Glomerular endothelial cell (primary cell): ENCODE data around the gene MED28. TPM values are rescaled to one million over a fixed set of nuclear protein-coding genes. Genes with fewer than 3 reads are reported as not detected.
"Not testable (repeated sequence)": the region's sequence is repeated elsewhere in the genome, so short reads cannot be mapped to it uniquely, and the experiment has no call there.

ENCODE experiments used
- DNase-seq: peaks from one replicate; pipeline ENCODE4 v3.0.0-alpha.2; 2011; ENCODE audit warnings: low read depth, low spot score; ENCODE audit errors: extremely low read depth
- total RNA-seq: library from RNA; depleted of rRNA; stranded (reverse); fragments of >200 nt; gene quantifications from 2 replicates; pipeline ENCODE4 v1.2.3, GENCODE V29; 2015

Gene MED28, protein sequence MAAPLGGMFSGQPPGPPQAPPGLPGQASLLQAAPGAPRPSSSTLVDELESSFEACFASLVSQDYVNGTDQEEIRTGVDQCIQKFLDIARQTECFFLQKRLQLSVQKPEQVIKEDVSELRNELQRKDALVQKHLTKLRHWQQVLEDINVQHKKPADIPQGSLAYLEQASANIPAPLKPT
- total RNA-seq: 6.0 and 9.3 TPM in 2 replicates

DNA sequence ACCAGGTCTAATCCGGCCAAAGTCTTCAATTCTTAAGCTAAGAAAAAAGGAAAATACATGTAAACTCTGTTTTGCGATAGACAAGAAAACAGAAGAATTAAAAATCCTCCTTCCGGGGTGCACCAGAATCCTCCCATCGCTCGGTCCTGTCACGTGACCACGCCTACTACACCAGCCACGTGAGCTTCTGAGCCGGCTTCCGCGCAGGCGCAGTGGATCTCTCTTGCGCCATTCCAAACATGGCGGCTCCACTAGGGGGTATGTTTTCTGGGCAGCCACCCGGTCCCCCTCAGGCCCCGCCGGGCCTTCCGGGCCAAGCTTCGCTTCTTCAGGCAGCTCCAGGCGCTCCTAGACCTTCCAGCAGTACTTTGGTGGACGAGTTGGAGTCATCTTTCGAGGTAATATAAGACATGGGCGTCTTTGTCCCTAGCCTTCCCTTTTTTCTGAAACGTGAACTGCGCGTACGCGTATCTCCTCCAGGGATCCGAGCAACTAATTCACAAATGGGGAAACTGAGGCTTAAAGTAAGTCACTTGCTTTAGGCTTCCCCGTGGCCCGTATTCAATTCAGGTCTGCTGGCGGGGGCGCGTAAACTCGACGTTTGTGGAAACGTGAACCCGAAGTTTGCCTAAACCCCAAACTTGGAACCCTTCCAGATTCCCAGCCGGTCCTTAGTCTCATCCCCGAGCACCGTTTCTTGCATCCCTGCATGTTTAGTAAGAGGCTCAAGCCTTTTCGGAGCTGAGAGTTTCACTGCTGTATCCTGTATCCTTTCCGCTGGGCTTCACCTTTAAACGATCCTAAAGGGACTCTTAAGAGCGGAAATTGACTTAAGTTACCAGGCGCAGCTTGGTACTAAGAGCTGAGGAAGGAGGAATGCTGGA is at the start of gene MED28:
MED28 (plus strand) TSS at position 226 of the 884 bp plus-strand sequence; CDS start at position 240, 14 bp downstream.
- peak; percentile 80 for DNase-seq

DNA sequence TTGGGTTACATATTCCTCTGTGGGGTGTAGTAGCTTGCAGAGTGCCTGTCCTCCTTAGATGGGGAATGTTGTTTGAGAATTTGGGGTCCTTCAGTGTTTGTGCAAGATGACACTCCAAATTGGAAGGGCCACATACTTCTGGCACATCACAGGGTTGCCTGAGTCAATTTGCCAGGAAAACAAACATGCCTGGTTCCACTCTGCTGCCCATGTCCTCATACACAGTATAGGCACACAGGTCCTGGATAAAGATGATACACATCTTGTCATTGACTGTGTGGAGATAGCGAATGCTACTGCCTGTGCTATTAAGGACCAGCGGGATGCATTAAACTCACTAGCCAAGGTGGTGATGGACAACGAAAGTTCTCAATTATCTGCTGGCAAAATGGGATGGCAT is 48.6 kb upstream of the MED28 start:
- no peak for DNase-seq

DNA sequence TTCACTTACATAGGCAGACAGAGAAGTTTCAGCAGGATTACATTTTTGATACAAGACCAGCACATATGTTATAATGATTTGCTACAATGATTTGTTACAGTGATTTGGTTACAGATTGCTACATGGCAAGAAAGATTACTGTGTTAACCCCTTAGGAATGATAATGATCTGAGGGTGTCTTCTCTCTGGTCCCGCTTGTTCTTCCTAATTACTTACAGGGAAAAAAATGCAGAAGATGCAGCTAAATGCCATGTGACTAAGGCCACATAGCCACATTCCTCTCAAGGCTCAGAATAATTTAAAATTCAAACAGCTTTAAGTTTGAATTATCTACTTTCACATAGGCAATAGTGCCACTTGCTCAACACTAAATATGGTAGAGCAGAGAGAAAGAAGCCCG is 47.2 kb upstream of the MED28 start:
- DNase-seq: no peak

DNA sequence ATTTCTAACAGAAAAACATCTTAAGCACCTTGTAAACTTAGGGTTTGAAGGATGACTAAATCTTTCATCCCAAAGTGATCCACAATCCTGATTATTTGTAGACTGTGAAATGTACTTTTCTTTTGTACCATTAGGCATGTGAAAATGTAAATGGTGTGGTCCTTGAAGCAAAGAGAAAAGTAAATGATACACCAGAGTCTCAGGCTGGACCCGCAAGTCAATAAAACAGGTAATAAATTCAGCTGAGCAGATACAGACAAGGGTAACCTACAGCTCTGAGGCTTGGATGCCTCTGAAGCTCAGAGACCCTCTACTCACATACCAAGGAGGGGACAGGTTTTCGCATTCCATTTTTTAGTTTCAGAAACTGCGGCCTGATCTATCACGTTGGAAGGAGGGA is 40.2 kb upstream of the MED28 start:
- DNase-seq: no peak

DNA sequence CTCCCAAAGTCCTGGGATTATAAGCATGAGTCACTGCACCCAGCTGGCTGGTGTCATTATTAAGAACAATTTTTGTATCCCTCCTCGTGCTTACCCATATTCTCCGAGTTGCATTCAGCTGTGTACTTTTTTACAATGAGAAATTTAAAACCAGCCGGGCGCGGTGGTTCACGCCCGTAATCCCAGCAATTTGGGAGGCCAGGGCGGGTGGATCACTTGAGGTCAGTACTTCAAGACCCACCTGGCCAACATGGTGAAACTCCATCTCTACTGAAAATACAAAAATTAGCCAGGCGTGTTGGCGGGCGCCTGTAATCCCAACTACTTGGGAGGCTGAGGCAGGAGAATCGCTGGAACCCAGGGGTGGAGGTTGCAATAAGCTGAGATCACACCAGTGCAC is 39.3 kb upstream of the MED28 start:
- DNase-seq: not testable (repeated sequence)

DNA sequence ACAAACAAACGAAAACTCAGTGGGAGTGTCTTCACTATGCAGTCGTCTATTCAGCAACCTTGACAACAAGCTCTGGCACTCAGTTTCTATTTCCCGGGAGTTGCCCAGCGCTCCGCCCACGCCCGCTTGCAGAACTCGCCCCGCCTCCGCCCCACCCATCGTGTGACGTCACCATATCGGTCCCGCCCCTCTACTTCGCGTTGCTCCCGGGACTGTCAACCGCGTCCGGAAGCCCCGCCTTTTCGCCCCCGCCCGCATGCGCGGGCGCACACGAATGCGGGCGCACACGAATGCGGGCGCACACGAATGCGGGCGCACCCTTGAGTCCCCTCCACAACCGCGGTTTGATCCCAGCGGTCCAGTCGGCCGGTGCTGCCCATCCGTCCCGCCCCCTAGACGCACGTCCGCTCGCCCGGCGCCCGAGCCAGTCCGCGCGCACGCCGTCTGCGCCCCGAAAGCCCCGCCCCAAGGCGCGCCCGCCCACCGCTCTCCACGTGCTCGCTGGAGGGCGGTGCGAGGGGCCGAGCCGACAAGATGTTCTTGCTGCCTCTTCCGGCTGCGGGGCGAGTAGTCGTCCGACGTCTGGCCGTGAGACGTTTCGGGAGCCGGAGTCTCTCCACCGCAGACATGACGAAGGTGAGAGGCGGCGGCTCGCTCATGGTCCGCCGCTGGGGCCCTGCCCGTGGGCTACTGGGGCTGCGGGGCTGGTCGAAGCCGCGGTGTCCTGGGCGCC is 37.3 kb upstream of the MED28 start, which contains the start of gene LAP3:
LAP3 (plus strand) TSS at position 267 of the 733 bp plus-strand sequence; CDS start at position 535, 268 bp downstream.
- peak; percentile 48 for DNase-seq

DNA sequence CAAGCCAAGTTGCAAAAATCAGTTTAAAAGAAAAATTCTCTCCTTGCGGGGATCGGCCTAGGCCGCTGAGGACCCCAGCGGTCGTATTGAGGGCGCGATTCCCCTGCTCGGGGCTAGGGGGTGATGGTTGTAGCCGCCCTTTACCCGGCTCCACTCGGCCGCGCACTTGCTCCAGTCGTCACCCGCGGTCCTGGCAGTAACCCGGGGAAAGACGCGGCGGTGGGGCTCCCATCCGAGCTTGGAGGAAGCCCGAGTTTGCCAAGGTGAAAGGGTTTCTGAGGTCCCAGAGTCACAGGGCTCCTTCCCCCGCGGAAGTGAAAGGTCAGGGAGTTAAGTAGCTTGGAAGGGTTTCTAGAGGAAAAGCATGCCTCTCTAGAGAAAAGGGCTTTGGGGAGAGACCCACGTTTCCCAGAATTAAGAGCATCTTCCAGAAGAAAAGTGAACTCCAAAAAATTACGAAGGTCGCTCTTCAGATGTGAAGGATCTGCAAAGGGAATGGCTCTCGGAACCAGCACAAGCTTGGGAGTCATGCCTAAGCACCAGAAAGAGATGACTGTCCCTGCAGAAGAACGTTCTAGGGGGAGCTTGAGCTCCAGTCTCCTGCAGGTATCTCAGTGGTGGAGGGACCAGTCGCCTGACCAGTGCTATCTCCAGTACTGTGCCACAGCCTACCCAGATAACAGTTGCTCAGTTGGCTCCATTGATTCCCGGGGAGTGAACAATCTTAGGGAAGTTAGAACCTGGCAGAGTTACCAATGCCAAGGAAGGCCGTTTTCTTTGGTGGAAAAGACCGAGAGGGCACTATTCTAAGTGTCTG is 36.6 kb upstream of the MED28 start:
- no peak for DNase-seq

DNA sequence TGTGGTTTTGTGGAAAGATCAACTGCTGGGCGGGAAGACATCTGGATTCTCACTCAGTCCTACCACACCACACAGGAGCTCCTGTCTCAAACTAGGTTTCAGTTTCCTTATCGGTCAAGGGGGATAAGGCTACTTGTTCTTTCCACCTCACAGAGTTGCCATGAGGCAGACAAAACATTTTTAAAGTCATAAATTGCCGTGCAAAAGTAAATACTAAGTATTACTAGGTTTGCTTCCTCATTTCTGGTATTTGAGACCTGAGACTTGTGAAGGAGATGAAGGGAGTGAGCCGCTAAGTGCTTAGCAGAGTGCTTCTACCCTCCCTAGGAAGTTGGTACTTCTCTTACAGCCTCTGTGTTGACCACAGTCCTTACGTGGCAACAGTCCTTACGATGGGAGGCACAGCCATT is 36.0 kb upstream of the MED28 start:
- DNase-seq: no peak

DNA sequence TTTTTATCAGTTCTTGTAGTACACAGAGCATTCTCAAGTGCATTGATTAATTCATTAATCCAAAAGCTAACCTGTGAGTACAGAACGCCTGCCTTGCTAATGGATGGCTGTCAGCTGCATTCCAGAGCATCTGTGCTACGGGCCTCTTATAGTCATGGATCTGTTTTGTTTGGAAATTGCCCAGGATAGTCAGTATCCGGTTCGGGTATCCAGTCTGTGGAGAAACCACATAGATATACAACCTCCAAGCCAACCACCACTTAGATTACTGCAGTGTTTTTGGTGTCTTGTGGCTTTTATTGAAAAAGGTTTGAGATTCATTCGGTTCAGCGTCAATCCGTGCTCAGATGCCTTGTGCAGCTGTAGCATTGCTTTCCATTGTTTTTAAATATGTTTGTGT is 33.5 kb upstream of the MED28 start:
- peak; percentile 33 for DNase-seq

DNA sequence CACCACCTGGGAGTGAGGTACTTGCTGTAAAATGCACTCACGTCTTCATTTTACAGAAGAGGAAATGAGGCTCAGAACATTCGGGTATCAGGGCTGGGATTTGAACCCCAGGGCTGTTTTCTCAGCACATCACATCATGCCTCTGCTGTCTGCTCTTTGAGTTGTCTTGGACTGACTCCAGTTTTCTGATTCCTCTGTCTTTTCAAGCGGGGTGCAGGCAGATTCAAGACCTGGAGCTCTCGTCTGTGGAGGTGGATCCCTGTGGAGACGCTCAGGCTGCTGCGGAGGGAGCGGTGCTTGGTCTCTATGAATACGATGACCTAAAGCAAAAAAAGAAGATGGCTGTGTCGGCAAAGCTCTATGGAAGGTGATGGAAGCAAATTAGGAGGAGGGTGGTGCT is 31.2 kb upstream of the MED28 start:
- DNase-seq: no peak

DNA sequence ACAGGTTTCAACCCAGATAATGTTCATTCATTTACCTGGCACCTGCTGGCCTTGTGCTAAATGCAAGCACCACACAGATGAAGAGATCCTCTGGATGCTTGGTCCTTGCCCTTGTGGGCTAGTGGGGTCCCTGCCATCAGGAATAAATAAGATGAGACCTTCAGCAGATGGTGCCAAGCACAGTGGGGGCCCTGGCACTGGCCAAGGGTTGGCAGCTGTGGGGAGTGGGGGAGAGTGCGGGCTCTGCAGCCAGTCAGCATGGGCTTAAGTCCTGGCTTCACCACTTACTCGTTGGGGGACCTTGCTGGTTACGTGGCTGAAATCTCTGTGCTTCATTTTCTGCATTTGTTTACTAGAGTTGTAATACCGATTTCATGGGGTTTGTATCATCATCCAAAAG is 30.5 kb upstream of the MED28 start:
- DNase-seq: no peak

DNA sequence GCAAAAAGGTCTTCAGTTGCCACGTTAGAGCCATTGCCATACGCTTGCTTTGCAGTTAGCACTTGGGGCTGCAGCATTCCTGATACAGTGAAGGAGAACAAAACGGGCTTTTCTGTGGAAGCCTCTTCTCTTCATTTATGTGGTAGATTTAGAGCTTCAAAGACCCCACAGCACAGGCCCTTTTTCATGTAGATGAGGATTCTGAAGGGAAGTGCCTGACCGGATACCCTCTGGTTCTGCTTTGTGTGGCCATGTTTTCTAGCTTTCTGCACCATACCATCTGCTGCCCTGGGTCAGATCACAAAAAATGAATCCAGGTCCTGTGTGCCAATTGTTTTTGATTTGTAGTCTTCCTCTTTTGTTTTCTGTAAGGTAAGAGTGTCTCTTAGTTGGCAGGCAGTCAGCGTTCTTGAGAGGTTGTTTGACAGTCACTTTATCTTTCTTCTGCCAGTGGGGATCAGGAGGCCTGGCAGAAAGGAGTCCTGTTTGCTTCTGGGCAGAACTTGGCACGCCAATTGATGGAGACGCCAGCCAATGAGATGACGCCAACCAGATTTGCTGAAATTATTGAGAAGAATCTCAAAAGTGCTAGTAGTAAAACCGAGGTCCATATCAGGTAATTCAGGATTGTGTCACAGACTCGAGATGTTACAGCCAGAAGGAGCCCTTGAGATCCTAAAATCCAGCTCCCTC is 29.8 kb upstream of the MED28 start:
- no peak for DNase-seq

DNA sequence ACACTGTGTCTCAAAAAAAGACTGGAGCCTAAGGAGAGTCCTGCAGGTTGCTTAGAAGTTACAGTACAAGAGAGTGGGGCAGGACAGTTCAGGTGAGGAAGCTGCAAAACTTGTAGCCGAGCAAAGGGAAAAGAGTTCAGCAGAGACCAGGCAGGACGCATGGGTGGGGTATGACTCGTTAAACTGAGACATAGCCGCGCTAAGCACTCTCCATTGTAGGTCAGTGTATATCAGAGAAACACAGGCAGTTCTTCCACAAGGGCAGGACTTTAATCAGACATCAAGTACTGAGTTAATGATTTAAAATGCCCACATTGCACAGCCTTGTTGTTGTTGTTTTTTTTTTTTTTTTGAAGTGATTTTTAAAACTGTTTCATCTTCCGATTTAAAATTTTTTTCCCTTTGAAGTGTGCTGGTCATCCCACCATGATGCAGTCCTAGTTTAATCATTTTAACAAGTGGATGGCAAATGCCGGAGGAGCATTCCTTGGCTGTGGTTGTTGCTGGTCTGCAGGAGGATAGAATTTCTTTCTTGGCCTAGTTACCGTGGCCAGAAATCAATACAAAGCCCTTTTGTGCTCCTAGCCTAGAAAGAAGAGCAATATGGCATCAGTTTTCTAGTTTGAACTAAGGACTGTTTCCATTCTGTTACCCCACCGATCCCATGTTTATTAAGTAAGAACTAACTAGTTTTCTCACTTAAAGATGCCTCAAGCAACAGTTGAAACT is 27.2 kb upstream of the MED28 start:
- no peak for DNase-seq

DNA sequence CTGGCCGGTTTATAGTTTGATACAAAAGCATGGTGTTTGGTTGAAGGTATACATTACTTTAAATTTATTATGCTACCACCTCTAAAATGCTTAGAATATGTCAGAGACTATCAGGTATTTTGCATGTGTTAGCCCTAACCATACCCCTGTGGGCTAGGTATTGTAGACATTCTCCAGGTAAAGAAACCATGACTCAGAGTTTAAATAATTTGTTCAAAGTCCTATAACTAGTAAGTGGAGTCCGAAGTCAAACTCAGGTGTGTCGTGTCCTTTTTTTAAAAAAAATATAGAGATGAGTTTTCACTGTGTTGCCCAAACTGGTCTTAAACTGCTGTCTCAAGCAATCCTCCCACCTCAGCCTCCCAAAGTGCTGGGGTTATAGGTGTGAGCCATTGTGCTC is 25.1 kb upstream of the MED28 start:
- no peak for DNase-seq

DNA sequence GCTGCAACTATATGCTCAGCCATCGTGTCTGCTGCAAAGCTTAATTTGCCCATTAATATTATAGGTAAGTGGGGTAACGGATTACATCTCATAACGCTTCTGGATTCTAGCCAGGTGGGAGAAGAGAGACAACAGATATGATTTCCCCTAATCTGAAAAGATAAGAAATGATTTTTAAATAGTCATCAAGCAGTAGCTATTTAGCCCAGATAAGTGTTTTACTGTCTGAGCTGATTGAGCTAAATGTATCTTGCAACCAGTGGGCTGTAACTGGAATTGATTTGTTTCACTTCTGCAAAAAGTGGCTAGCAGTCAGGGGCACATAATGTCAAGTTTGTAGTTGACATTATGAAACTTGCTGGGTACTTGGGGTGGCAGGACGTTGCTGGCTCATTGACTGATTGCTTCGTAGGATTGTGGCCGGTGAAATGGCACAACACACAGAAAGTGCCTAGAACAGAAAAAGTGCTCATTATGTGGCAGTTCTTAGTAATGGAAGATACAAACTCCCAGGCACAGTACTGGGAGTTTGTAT is 18.9 kb upstream of the MED28 start:
- DNase-seq: no peak

DNA sequence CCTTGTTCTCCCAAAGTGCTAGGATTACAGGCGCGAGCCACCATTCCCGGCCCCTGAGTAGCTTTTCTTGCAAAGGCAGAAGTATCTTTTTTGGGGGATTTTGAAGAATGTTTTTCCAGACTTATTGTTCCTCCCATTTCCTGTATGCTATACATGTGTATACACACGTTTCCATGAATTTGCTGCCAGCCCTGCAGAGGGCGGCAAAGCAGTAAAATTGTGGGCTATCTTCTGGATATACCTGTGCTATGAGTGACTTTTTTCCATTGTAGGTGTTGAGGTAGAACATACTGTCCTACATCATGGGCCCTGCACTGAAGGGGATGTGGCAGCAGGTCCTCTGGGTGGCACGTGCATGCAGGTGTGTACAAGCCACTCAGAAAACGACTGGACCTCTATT is 16.9 kb upstream of the MED28 start:
- no peak for DNase-seq

DNA sequence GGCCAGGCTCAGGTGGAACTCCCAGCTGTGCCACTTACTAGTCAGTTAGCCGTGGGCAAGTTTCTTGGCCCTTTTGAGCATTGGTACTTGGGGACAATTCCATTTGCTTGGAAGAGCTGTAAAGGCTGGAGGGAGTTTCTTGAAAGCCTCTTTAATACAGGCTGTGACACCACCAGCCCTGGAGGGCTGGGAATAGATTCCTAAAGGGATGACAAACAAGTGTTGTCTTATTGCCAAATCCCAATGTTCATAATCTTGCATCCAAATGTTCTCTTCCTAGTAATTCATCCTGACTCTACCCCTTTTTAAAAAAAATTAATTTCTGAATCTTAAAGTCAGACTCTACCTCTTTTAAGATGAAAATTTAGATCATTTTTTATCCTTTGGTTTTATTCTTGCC is 14.6 kb upstream of the MED28 start:
- DNase-seq: no peak

DNA sequence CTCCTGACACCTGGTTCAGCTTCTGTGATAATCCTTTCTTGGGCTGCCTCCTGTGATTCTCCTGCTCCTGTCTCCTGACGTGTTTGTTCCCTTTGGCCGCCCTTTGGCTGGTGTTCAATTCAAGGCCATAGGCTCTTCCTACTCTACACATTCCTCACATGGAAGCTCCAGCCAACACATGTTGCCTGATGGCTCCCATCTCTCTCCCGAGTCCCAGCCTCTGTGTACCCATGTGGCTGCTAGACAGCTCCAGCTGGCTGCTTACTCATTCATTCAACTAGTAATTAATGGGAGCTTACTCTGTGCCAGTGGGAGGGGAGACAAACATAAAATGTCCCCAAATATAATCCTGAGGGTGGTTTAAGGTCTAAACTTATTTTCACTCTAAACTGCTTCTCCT is 9.2 kb upstream of the MED28 start:
- DNase-seq: no peak

DNA sequence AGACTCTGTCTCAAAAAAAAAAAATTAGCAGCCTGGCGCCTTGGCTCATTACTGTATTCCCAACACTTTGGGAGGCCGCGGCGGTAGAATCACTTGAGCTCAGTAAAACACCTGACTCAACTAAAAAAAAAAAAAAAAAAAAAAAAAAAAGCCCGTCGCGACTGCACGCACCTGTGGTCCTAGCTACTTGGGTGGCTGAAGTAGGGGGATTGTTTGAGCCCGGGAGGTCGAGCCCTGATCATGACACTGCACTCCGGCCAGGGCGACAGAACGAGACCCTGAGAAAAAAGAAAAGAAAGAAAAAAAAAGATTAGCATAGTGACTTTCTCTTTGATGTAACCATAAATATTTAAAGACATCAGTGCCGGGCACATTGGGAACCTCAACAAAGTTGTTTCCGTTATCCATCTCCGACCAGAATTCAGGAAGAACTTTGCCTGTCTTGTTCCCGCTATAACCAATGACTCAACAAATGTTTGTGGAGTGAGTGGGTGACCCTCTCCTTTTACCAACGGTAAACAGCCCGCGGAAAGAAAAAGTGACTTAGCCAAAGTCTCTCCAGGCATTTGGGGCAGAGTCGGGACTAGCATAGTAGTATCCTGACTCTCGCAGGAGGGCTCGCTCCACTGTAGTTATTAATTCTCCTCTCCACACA is 553 bp upstream of the MED28 start:
- peak; percentile 54 for DNase-seq
